ENCODE data around the gene MYL6B.

GRCh38 chr12:56121204-56121870 is 31.1 kb upstream of the MYL6B start:
- TF ChIP-seq CTCF (conservative IDR thresholded peaks at IDR 0.05; ENCODE audit: low read depth, low read length) (no peak), EZH2 (IDR thresholded peaks at IDR 0.05; ENCODE audit: low read length, unreplicated experiment) (no peak), EZH2phosphoT487 (IDR thresholded peaks at IDR 0.05; ENCODE audit: borderline replicate concordance, low read length) (no peak)
